Erythroblast (primary cell): ENCODE measurements around the gene RPL13A.

ENCODE experiments used
- GATA1 ChIP-seq: IDR thresholded peaks from 2 replicates; pipeline ENCODE4 v1.6.1; 2011; ENCODE audit warnings: low read depth, mild to moderate bottlenecking, control low read depth, low read length, moderate library complexity
- POLR2A ChIP-seq: IDR thresholded peaks from 2 replicates; pipeline ENCODE4 v1.6.1; 2011; ENCODE audit warnings: mild to moderate bottlenecking, low read length

- TF ChIP-seq POLR2A (no peak), GATA1 (no peak)
Observed at GRCh38 chr19:49458567-49458903, 28.9 kb upstream of the RPL13A start.
